OCI-LY7 (cell line): Measurements from ENCODE around the gene ADM5. TPM values are rescaled to one million over a fixed set of nuclear protein-coding genes. Genes with fewer than 3 reads are reported as not detected.
A peak's percentile ranks its signal among the peaks of the same experiment; 100 is the strongest.

Experiments used
- BruUV-seq: library from RNA; stranded (reverse); fragments of 400-500 nt; replicated peaks from 2 replicates; lab custom pipeline; 2021; lab: Mats Ljungman, UMichigan
- CTCF ChIA-PET: fragments of 300-600 bp; sonication (Branson Sonifier 250); formaldehyde crosslinking; loops from one replicate; lab custom pipeline; 2022; ENCODE audit warnings: antibody characterized with exemption; ENCODE audit not compliant: unreplicated experiment; lab: Charles Lee
- POLR2A ChIA-PET: fragments of 300-600 bp; sonication (Branson Sonifier 250); formaldehyde crosslinking; loops from one replicate; lab custom pipeline; 2022; ENCODE audit warnings: antibody characterized with exemption; lab: Charles Lee
- DNase-seq: peaks from one replicate; pipeline ENCODE4 v3.0.0-alpha.2; 2015; ENCODE audit warnings: low spot score
- H2AFZ ChIP-seq: fragments of 200-600 bp; sonication (generic), shearing (Covaris generic); 2 replicates; pipeline ENCODE4 v1.6.1; 2014; ENCODE audit warnings: mild to moderate bottlenecking, antibody characterized with exemption, low read length, moderate library complexity
- H3K27ac ChIP-seq: fragments of 200-600 bp; sonication (generic); 2 replicates; pipeline ENCODE4 v1.5.1; 2014; ENCODE audit warnings: mixed run types, low read depth, mild to moderate bottlenecking, moderate library complexity, low read length, inconsistent platforms; ENCODE audit not compliant: poor library complexity, severe bottlenecking
- H3K36me3 ChIP-seq: fragments of 200-600 bp; sonication (generic); 2 replicates; pipeline ENCODE4 v1.6.1; 2014; ENCODE audit warnings: mild to moderate bottlenecking, antibody characterized with exemption, low read length, moderate library complexity, mixed read lengths; ENCODE audit not compliant: insufficient read depth
- H3K4me1 ChIP-seq: fragments of 200-600 bp; sonication (generic); 2 replicates; pipeline ENCODE4 v1.5.1; 2014; ENCODE audit warnings: mild to moderate bottlenecking, low read length; ENCODE audit not compliant: insufficient read depth, poor library complexity, severe bottlenecking
- H3K4me2 ChIP-seq: fragments of 200-600 bp; sonication (generic); 2 replicates; pipeline ENCODE4 v1.6.1; 2014; ENCODE audit warnings: mild to moderate bottlenecking, low read length
- H3K4me3 ChIP-seq: fragments of 200-600 bp; sonication (generic); 2 replicates; pipeline ENCODE4 v1.5.1; 2014; ENCODE audit warnings: mild to moderate bottlenecking, low read depth, low read length; ENCODE audit not compliant: poor library complexity, severe bottlenecking
- H3K79me2 ChIP-seq: fragments of 200-600 bp; sonication (generic); 2 replicates; pipeline ENCODE4 v1.6.1; 2016; ENCODE audit warnings: low read depth, mild to moderate bottlenecking, low read length, moderate library complexity, mixed read lengths; ENCODE audit not compliant: insufficient read depth
- H3K9me2 ChIP-seq: fragments of 200-600 bp; sonication (generic); 2 replicates; pipeline ENCODE4 v1.6.1; 2016; ENCODE audit warnings: mild to moderate bottlenecking, low read length, mixed read lengths; ENCODE audit not compliant: insufficient read depth
- H3K9me3 ChIP-seq: fragments of 200-600 bp; sonication (generic); 2 replicates; pipeline ENCODE4 v1.6.1; 2014; ENCODE audit warnings: mild to moderate bottlenecking, mixed run types, low read length, mixed read lengths
- H4K20me1 ChIP-seq: fragments of 200-600 bp; sonication (generic); 2 replicates; pipeline ENCODE4 v1.6.1; 2014; ENCODE audit warnings: mild to moderate bottlenecking, antibody characterized with exemption, low read length, moderate library complexity, mixed read lengths; ENCODE audit not compliant: insufficient read depth
- CTCF ChIP-seq: fragments of 200-600 bp; sonication (generic); conservative IDR thresholded peaks from 2 replicates; pipeline ENCODE4 v1.5.1; 2014; ENCODE audit warnings: mild to moderate bottlenecking, antibody characterized with exemption, low read length, moderate library complexity, mixed read lengths
- EZH2phosphoT487 ChIP-seq: fragments of 200-600 bp; sonication (generic); IDR thresholded peaks from 2 replicates; pipeline ENCODE4 v1.6.1; 2018; ENCODE audit warnings: low read depth, borderline replicate concordance, mild to moderate bottlenecking, mixed run types, antibody characterized with exemption, low read length, moderate library complexity, mixed read lengths
- intact Hi-C: fragments of 100-400 bp; cut with micrococcal nuclease; formaldehyde crosslinking; loops from one replicate; pipeline ENCODE4 v1.10.0; 2022; ENCODE audit not compliant: unreplicated experiment
- total RNA-seq, 2 experiments: library from RNA; depleted of rRNA in 1 of 2; stranded (reverse); fragments of >200 nt in 1 of 2; shearing (Covaris generic) in 1 of 2; gene quantifications; 2 replicates each; pipeline ENCODE4 v1.2.3, GENCODE V29; 2014 to 2022

The ADM5 gene
- total RNA-seq, 2 experiments from 2014 or later = 15.3 to 16.5 TPM

- Histone ChIP-seq H3K4me3 (peak overlapping the region; percentile 96), H3K79me2 (peaks cover 42% of the 10 kb centered on the region), H3K36me3 (peaks cover 25% of the 10 kb centered on the region), H3K9me2 (no peaks in the 10 kb centered on the region), H3K9me3 (no peaks in the 10 kb centered on the region), H3K4me2 (peak overlapping the region; percentile 71), H3K4me1 (peaks cover 64% of the 10 kb centered on the region), H3K27ac (peak overlapping the region; percentile 84), H2AFZ (peak overlapping the region; percentile 9; the same call in 1 of the 2 replicates), H4K20me1 (0 out of 2 replicates have a peak, but pooled peaks cover 4% of the 10 kb centered on the region)
- TF ChIP-seq EZH2phosphoT487 (no peak), CTCF (no peak)
- intact Hi-C loops = loop anchor here (1.0 to 10.0 kb wide), 5 partner anchors 36 to 1039 kb away; partner anchors contain the start of genes DBP, PRR12 and RRAS
- BruUV-seq = no TSS peak
- ChIA-PET POLR2A (interaction anchor here (1.0 to 2.7 kb wide), 8 partner anchors 10 to 174 kb away, joined by 3 to 18 read pairs (median 4); partner anchors contain the start of genes BCL2L12, IRF3, RRAS and SCAF1), CTCF (interaction anchor here (1.1 kb wide), 1 partner anchor 36 kb away, joined by 5 read pairs; the partner anchor contains the start of gene RRAS)
- peak; percentile 91 for DNase-seq
Measured at GRCh38 chr19:49676136-49676783, 13.1 kb upstream of the ADM5 start.

GRCh38 chr19:49676784-49677230 is 12.6 kb upstream of the ADM5 start:
- peak overlapping the region; percentile 95 for H3K4me2 ChIP-seq
- H3K9me2 ChIP-seq = no peaks in the 10 kb centered on the region
- TF ChIP-seq EZH2phosphoT487 (no peak), CTCF (no peak)
- peaks cover 30% of the 10 kb centered on the region for H3K36me3 ChIP-seq
- H3K79me2 ChIP-seq = peaks cover 47% of the 10 kb centered on the region
- H4K20me1 ChIP-seq = 0 out of 2 replicates have a peak, but pooled peaks cover 4% of the 10 kb centered on the region
- ChIA-PET CTCF (interaction anchor here (0.6 to 1.1 kb wide), 3 partner anchors 37 to 164 kb away, joined by 3 to 6 read pairs (median 5); partner anchors contain the start of genes RCN3 and RRAS), POLR2A (interaction anchor here (1.0 to 2.7 kb wide), 5 partner anchors 28 to 163 kb away, joined by 3 to 18 read pairs (median 4); partner anchors contain the start of gene RRAS)
- intact Hi-C loops = loop anchor here (1.0 to 10.0 kb wide), 5 partner anchors 37 to 1040 kb away; partner anchors contain the start of genes DBP, PRR12 and RRAS
- H3K4me1 ChIP-seq = peaks cover 59% of the 10 kb centered on the region
- H3K4me3 ChIP-seq = peak overlapping the region; percentile 96
- no TSS peak for BruUV-seq
- peak; percentile 100 for DNase-seq
- peak overlapping the region; percentile 84 for H3K27ac ChIP-seq
- no peaks in the 10 kb centered on the region for H3K9me3 ChIP-seq
- peak overlapping the region; percentile 9; the same call in 1 of the 2 replicates for H2AFZ ChIP-seq
